ENCODE results near the gene PRR20G.
"Not testable (repeated sequence)": the region's sequence is repeated elsewhere in the genome, so short reads cannot be mapped to it uniquely, and the experiment has no call there.

PRR20G gene

DNA sequence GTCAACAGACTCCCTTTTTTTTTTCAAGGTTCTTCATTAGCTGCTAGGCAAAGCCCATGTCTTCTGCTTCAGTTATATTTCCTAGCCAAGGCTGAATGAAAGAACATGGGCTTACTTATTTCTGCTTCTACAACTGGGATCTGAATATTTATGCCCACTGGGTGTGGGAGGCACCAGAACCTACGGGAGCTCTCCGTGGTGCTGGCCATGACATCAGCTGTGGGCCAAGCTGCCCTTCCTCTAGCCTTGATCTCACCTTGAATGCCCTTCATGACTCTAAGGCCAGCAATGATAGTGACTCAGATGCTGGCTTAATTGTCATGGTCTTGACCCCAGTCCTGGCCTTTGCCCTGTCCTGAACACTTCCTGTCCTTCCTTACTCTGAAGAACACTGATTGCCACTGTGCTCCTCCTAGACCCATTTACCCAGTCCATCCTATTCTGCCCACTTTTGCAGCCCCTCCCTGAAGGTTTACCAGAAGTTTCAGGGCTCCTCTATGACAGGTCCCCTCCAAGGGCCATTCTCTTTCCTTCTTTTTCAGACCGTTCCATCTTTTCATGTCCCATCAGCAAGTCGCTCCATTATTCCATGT, 32.8 kb upstream of the PRR20G start:
- DNase-seq (ENCODE audit: low read depth) = peak; percentile 20
- no peak for TF ChIP-seq MYC (IDR thresholded peaks at IDR 0.05; ENCODE audit: low read depth, low read length)
- TF ChIP-seq POLR2A (IDR thresholded peaks at IDR 0.05; ENCODE audit: extremely low read depth, insufficient read length) = no peak

DNA sequence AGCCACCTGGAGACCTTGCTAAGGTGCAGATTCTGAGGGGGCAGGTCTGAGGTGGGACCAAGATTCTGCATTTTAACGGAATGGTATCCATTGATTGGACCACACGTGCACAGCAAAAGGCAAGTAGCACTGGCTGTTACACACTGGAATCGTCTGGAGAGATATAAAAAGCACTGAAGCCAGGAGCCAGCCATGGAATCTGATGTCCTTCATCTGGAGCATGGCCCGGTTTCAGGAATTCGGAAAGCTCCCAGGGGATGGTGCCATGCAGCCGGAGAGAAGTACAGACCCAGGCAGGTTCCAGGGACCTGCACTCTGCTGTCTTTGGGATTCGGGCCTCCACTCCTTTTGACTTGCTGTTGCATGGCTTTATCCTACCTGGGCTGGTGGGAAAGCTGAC, 28.8 kb upstream of the PRR20G start:
- no peak overlapping the region for H3K4me3 ChIP-seq (ENCODE audit: low read depth, low read length)
- no peak for DNase-seq (ENCODE audit: low read depth)
- TF ChIP-seq, protein P1, sequence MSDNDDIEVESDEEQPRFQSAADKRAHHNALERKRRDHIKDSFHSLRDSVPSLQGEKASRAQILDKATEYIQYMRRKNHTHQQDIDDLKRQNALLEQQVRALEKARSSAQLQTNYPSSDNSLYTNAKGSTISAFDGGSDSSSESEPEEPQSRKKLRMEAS (IDR thresholded peaks at IDR 0.05; ENCODE audit: low read depth, low read length) = no peak
- TF ChIP-seq, protein P2, sequence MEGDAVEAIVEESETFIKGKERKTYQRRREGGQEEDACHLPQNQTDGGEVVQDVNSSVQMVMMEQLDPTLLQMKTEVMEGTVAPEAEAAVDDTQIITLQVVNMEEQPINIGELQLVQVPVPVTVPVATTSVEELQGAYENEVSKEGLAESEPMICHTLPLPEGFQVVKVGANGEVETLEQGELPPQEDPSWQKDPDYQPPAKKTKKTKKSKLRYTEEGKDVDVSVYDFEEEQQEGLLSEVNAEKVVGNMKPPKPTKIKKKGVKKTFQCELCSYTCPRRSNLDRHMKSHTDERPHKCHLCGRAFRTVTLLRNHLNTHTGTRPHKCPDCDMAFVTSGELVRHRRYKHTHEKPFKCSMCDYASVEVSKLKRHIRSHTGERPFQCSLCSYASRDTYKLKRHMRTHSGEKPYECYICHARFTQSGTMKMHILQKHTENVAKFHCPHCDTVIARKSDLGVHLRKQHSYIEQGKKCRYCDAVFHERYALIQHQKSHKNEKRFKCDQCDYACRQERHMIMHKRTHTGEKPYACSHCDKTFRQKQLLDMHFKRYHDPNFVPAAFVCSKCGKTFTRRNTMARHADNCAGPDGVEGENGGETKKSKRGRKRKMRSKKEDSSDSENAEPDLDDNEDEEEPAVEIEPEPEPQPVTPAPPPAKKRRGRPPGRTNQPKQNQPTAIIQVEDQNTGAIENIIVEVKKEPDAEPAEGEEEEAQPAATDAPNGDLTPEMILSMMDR (IDR thresholded peaks at IDR 0.05; ENCODE audit: low read depth, low read length) = no peak
- TF ChIP-seq MYC (IDR thresholded peaks at IDR 0.05; ENCODE audit: low read depth, low read length) = no peak
- TF ChIP-seq POLR2A (IDR thresholded peaks at IDR 0.05; ENCODE audit: extremely low read depth, insufficient read length) = no peak

More for the DNA sequence above, 32.8 kb upstream of the PRR20G start:
- H3K4me3 ChIP-seq (ENCODE audit: low read depth, low read length) = no peak overlapping the region

DNA sequence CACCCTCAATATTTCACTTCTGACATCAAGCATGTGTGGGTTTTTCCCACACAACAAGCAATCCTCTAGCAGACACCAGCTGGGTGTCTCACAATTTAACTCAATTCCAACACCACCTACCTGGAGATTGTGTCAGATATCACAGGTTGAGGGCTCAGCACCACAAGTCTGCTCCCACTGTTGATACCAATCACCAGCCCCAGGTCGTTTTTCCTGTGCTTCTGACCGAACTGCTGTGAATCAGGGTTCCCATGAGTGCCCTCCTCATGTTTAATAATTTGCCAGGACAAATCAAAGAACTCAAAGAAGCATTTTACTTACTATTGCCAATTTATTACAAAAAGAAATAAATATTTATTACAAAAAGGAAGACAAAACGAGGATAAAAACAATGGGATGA, 25.0 kb upstream of the PRR20G start:
- TF ChIP-seq MYC (IDR thresholded peaks at IDR 0.05; ENCODE audit: low read depth, low read length) (no peak), POLR2A (IDR thresholded peaks at IDR 0.05; ENCODE audit: extremely low read depth, insufficient read length) (no peak)
- TF ChIP-seq, protein P2 (IDR thresholded peaks at IDR 0.05; ENCODE audit: low read depth, low read length) = no peak
- TF ChIP-seq, protein P1 (IDR thresholded peaks at IDR 0.05; ENCODE audit: low read depth, low read length) = no peak
- H3K4me3 ChIP-seq (ENCODE audit: low read depth, low read length) = no peak overlapping the region
- DNase-seq (ENCODE audit: low read depth) = no peak

DNA sequence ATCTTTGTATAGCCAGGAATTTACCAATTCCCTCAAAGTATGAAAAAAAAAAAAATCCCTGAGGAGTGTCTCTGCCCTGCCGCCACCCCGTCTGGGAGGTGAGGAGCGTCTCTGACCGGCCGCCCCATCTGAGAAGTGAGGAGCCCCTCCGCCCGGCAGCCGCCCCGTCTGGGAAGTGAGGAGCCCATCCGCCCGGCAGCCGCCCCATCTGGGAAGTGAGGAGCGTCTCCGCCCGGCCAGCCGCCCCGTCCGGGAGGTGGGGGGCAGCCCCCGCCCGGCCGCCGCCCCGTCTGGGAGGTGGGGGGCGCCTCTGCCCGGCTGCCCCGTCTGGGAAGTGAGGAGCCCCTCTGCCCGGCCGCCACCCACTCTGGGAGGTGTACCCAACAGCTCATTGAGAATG, 21.0 kb upstream of the PRR20G start:
- H3K4me3 ChIP-seq (ENCODE audit: low read depth, low read length); DNase-seq (ENCODE audit: low read depth): not testable (repeated sequence)

DNA sequence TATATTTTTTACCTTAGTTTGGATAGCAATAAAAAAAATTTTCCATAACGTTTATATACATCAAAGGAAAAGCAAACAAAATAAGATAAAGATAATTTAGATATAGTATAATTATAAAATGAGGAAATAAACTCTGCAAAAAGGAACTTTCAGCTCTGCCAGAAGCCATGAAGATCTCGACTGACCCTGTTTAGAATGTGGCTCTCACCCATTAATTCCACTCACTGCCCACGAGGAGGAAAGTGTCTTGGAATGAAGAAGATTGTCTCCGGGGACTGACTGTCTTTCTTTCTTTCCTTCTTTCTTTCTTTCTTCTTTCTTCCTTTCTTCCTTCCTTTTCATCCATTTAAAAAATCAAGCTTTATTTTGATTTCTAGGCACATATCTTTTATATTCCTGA, 20.1 kb upstream of the PRR20G start:
- TF ChIP-seq POLR2A (IDR thresholded peaks at IDR 0.05; ENCODE audit: extremely low read depth, insufficient read length) (no peak), MYC (IDR thresholded peaks at IDR 0.05; ENCODE audit: low read depth, low read length) (no peak)
- TF ChIP-seq, protein P1 (IDR thresholded peaks at IDR 0.05; ENCODE audit: low read depth, low read length) = no peak
- TF ChIP-seq, protein P2 (IDR thresholded peaks at IDR 0.05; ENCODE audit: low read depth, low read length) = no peak
- no peak for DNase-seq (ENCODE audit: low read depth)

DNA sequence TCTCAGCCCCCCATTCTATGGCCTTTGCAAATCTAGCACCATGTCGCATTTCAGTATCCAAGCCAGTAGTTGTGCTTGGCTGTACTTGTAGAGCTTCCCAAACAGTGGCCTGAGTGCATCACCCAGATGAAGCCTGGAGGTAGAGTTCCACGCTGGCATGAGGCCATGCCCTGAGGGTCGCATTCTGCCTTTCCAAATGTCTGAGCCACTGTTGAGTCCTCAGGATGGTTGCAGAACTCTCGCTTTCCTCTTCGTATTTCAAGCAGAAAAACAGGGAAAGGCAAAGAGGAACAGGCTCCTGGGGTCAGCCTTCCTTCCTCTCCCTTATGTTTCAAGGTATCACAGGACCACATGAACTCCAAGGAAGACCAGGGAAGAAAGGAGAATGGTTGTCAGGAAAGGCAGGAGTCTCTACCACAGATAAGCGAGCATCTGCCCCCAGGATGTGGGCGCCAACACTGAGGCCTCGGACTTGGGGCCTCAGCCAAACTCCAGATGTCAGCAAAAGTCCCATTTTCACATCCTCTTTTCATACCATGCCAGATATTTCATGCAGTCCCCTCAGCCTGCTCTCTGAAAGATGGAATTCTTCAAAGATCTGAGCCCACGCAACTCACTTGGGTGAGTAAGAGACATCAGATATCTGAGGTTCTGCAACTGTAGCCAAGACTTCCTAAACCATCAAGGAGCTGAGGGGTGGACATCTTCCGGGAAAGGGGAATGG, 19.4 kb upstream of the PRR20G start:
- no peak overlapping the region for H3K4me3 ChIP-seq (ENCODE audit: low read depth, low read length)
- TF ChIP-seq, protein P2 (IDR thresholded peaks at IDR 0.05; ENCODE audit: low read depth, low read length) = no peak
- TF ChIP-seq, protein P1 (IDR thresholded peaks at IDR 0.05; ENCODE audit: low read depth, low read length) = no peak
- TF ChIP-seq POLR2A (IDR thresholded peaks at IDR 0.05; ENCODE audit: extremely low read depth, insufficient read length) (no peak), MYC (IDR thresholded peaks at IDR 0.05; ENCODE audit: low read depth, low read length) (no peak)
- DNase-seq (ENCODE audit: low read depth) = peak; percentile 6

More for the DNA sequence above, 20.1 kb upstream of the PRR20G start:
- H3K4me3 ChIP-seq (ENCODE audit: low read depth, low read length) = no peak overlapping the region

All from NB4 (cell line).